Inflammatory macrophage treated with lipopolysaccharide for 4 hours (primary cell): Measurements from ENCODE around the gene VDR.
A peak's percentile ranks its signal among the peaks of the same experiment; 100 is the strongest.

Experiments used
- DNase-seq: peaks from one replicate; pipeline ENCODE4 v3.0.0-alpha.2; 2020

The VDR gene

GRCh38 chr12:47891356-47891755, 13.4 kb downstream of the VDR start:
- DNase-seq = peak; percentile 64

- DNase-seq = peak; percentile 91
Measured at GRCh38 chr12:47889040-47889439, 15.8 kb downstream of the VDR start.

- no peak for DNase-seq
Measured at GRCh38 chr12:47888153-47888819, 16.5 kb downstream of the VDR start.

- no peak for DNase-seq
Measured at GRCh38 chr12:47887529-47887928, 17.3 kb downstream of the VDR start.

GRCh38 chr12:47886510-47887240, 18.1 kb downstream of the VDR start:
- no peak for DNase-seq

GRCh38 chr12:47885566-47885965, 19.2 kb downstream of the VDR start:
- no peak for DNase-seq

- DNase-seq = peak; percentile 42
Measured at GRCh38 chr12:47885012-47885501, 19.7 kb downstream of the VDR start.

GRCh38 chr12:47884501-47884900, 20.3 kb downstream of the VDR start:
- no peak for DNase-seq

- no peak for DNase-seq
Measured at GRCh38 chr12:47883663-47884195, 21.1 kb downstream of the VDR start.

- peak; percentile 83 for DNase-seq
Measured at GRCh38 chr12:47882781-47883546, 21.8 kb downstream of the VDR start.

GRCh38 chr12:47881826-47882427, 22.9 kb downstream of the VDR start:
- DNase-seq = peak; percentile 92

- no peak for DNase-seq
Measured at GRCh38 chr12:47881051-47881450, 23.7 kb downstream of the VDR start.

GRCh38 chr12:47878918-47879481, 25.8 kb downstream of the VDR start:
- DNase-seq = no peak

GRCh38 chr12:47878293-47878917, 26.4 kb downstream of the VDR start:
- no peak for DNase-seq

GRCh38 chr12:47877081-47877480, 27.7 kb downstream of the VDR start:
- no peak for DNase-seq

- no peak for DNase-seq
Measured at GRCh38 chr12:47876440-47876960, 28.3 kb downstream of the VDR start.

- DNase-seq = no peak
Measured at GRCh38 chr12:47875746-47876439, 28.9 kb downstream of the VDR start.

GRCh38 chr12:47874316-47874715, 30.5 kb downstream of the VDR start:
- DNase-seq = no peak

- DNase-seq = peak; percentile 61
Measured at GRCh38 chr12:47870175-47870781, 34.5 kb downstream of the VDR start.

GRCh38 chr12:47868552-47869031, 36.2 kb downstream of the VDR start:
- DNase-seq = peak; percentile 94

- no peak for DNase-seq
Measured at GRCh38 chr12:47868041-47868440, 36.8 kb downstream of the VDR start.
